HCT116 (cell line): ENCODE results near the gene THAP10. TPM values are rescaled to one million over a fixed set of nuclear protein-coding genes. Genes with fewer than 3 reads are reported as not detected.
"Not testable (repeated sequence)": the region's sequence is repeated elsewhere in the genome, so short reads cannot be mapped to it uniquely, and the experiment has no call there.

Experiments
- ATAC-seq: fragments of 200-7000 bp; cut with Tn5 transposase; 2 replicates; pipeline ENCODE4 v1.9.1; 2020; ENCODE audit warnings: mild to moderate bottlenecking, moderate library complexity
- BruUV-seq: library from RNA; stranded (reverse); fragments of 400-500 nt; replicated peaks from 2 replicates; lab custom pipeline; 2021; lab: Mats Ljungman, UMichigan
- CTCF ChIA-PET: fragments of 300-600 bp; sonication (Branson Sonifier 250); formaldehyde crosslinking; loops from one replicate; lab custom pipeline; 2021; ENCODE audit warnings: antibody characterized with exemption; lab: Charles Lee
- POLR2A ChIA-PET: fragments of 300-600, 350-600 bp; sonication (Branson Sonifier 250); formaldehyde crosslinking; loops from one replicate; lab custom pipeline; 2021; ENCODE audit warnings: antibody characterized with exemption; lab: Charles Lee
- RAD21 ChIA-PET, 2 experiments: fragments of 300-600 bp; sonication (Branson Sonifier 250); formaldehyde crosslinking; loops; one replicate each; lab custom pipeline; 2023; ENCODE audit warnings: low total read pairs in 2 of 2; ENCODE audit not compliant: uncharacterized antibody in 2 of 2, unreplicated experiment in 2 of 2, low non-redundant PET in 1 of 2; lab: Charles Lee
- DNase-seq: peaks from one replicate; pipeline ENCODE4 v3.0.0-alpha.2; 2010; ENCODE audit warnings: low read depth, low spot score
- H2AFZ ChIP-seq: fragments of 200-600 bp; shearing (Covaris generic), sonication (generic); 2 replicates; pipeline ENCODE4 v1.6.1; 2017; ENCODE audit warnings: low read depth, mixed run types, mixed read lengths, antibody characterized with exemption, low read length; ENCODE audit not compliant: poor library complexity, severe bottlenecking
- H3K27ac ChIP-seq: 2 replicates; pipeline ENCODE4 v1.5.1; 2012; ENCODE audit warnings: low read depth, low read length
- H3K27me3 ChIP-seq: fragments of 200-600 bp; sonication (generic); 2 replicates; pipeline ENCODE4 v1.6.1; 2016; ENCODE audit warnings: mixed run types, low read length, mixed read lengths; ENCODE audit not compliant: insufficient read depth
- H3K36me3 ChIP-seq, 2 experiments: fragments of 200-500 bp in 1 of 2; fragments of 200-600 bp in 1 of 2; sonication (Bioruptor generic) in 1 of 2; sonication (generic) in 1 of 2; 2 replicates each; pipeline versions ENCODE4 v1.5.1 to v1.6.1; 2014 to 2016; ENCODE audit warnings: low read length in 2 of 2, inconsistent platforms in 1 of 2, mixed read lengths in 1 of 2, mixed run types in 1 of 2; ENCODE audit not compliant: insufficient read depth in 2 of 2, control insufficient read depth in 1 of 2
- H3K4me1 ChIP-seq, 2 experiments: fragments of 200-600 bp in 1 of 2; sonication (generic) in 1 of 2; 2 replicates each; pipeline versions ENCODE4 v1.5.1 to v1.6.1; 2012 to 2017; ENCODE audit warnings: low read length in 2 of 2, inconsistent platforms in 1 of 2, mild to moderate bottlenecking in 1 of 2, mixed read lengths in 1 of 2, mixed run types in 1 of 2, moderate library complexity in 1 of 2; ENCODE audit not compliant: insufficient read depth in 2 of 2, control insufficient read depth in 1 of 2
- H3K4me2 ChIP-seq: fragments of 200-600 bp; sonication (generic); 2 replicates; pipeline ENCODE4 v1.6.1; 2017; ENCODE audit warnings: mixed run types, low read length, mixed read lengths
- H3K4me3 ChIP-seq, 2 experiments: fragments of 200-600 bp in 1 of 2; sonication (generic) in 1 of 2; replicated peaks in 1 of 2; 2 replicates each; pipeline ENCODE4 v1.5.1; 2011 to 2016; ENCODE audit warnings: low read length in 2 of 2, control low read depth in 1 of 2, low read depth in 1 of 2, mild to moderate bottlenecking in 1 of 2, mixed read lengths in 1 of 2, mixed run types in 1 of 2
- H3K79me2 ChIP-seq: fragments of 200-600 bp; sonication (generic); 2 replicates; pipeline ENCODE4 v1.6.1; 2017; ENCODE audit warnings: mild to moderate bottlenecking, mixed run types, low read length, moderate library complexity, mixed read lengths; ENCODE audit not compliant: insufficient read depth
- H3K9ac ChIP-seq: fragments of 200-600 bp; sonication (generic); 2 replicates; pipeline ENCODE4 v1.6.1; 2016; ENCODE audit warnings: low read length, mixed read lengths
- H3K9me2 ChIP-seq: fragments of 200-600 bp; sonication (generic), shearing (Covaris generic); 2 replicates; pipeline ENCODE4 v1.6.1; 2017; ENCODE audit warnings: mixed run types, mild to moderate bottlenecking, moderate library complexity; ENCODE audit not compliant: insufficient read depth
- H3K9me3 ChIP-seq, 2 experiments: fragments of 200-500 bp in 1 of 2; fragments of 200-600 bp in 1 of 2; sonication (Bioruptor generic) in 1 of 2; sonication (generic) in 1 of 2; 2 replicates each; pipeline ENCODE4 v1.6.1; 2014 to 2017; ENCODE audit warnings: low read length in 2 of 2, mixed read lengths in 2 of 2, inconsistent platforms in 1 of 2, low read depth in 1 of 2, mild to moderate bottlenecking in 1 of 2, mixed run types in 1 of 2, moderate library complexity in 1 of 2; ENCODE audit not compliant: control insufficient read depth in 1 of 2, insufficient read depth in 1 of 2
- H4K20me1 ChIP-seq: fragments of 200-600 bp; sonication (generic), shearing (Covaris generic); 2 replicates; pipeline ENCODE4 v1.6.1; 2017; ENCODE audit warnings: mixed run types, mild to moderate bottlenecking, moderate library complexity; ENCODE audit not compliant: insufficient read depth
- CEBPB ChIP-seq: IDR thresholded peaks from 2 replicates; pipeline ENCODE4 v1.6.1; 2012; ENCODE audit warnings: low read depth
- EGR1 ChIP-seq: IDR thresholded peaks from 2 replicates; pipeline ENCODE4 v1.6.1; 2012; ENCODE audit warnings: low read depth
- ELF1 ChIP-seq: IDR thresholded peaks from 2 replicates; pipeline ENCODE4 v1.6.1; 2012; ENCODE audit warnings: low read depth, borderline replicate concordance
- EZH2 ChIP-seq: fragments of 200-600 bp; sonication (generic); IDR thresholded peaks from 2 replicates; pipeline ENCODE4 v1.6.1; 2017; ENCODE audit warnings: antibody characterized with exemption, mixed run types
- POLR2AphosphoS5 ChIP-seq: IDR thresholded peaks from 2 replicates; pipeline ENCODE4 v1.6.1; 2011; ENCODE audit warnings: mild to moderate bottlenecking, low read depth, low read length, moderate library complexity
- SIN3A ChIP-seq: IDR thresholded peaks from 2 replicates; pipeline ENCODE4 v1.6.1; 2012; ENCODE audit warnings: low read depth
- SP1 ChIP-seq: IDR thresholded peaks from 2 replicates; pipeline ENCODE4 v1.6.1; 2012; ENCODE audit warnings: low read depth
- SRF ChIP-seq: IDR thresholded peaks from 2 replicates; pipeline ENCODE4 v1.6.1; 2012; ENCODE audit warnings: low read depth
- TCF7L2 ChIP-seq: IDR thresholded peaks from 2 replicates; pipeline ENCODE4 v1.7.0; 2011; ENCODE audit warnings: borderline replicate concordance, inconsistent platforms; ENCODE audit not compliant: insufficient read depth, insufficient read length; ENCODE audit errors: extremely low read depth
- YY1 ChIP-seq: IDR thresholded peaks from 2 replicates; pipeline ENCODE4 v1.6.1; 2011; ENCODE audit warnings: low read length, low read depth, moderate library complexity, mild to moderate bottlenecking; ENCODE audit not compliant: insufficient replicate concordance; ENCODE audit errors: extremely low read depth
- ZNF274 ChIP-seq: fragments of 200-500 bp; sonication (Bioruptor generic); IDR thresholded peaks from 2 replicates; pipeline ENCODE4 v1.6.1; 2014; ENCODE audit warnings: mild to moderate bottlenecking, low read depth, low read length, inconsistent platforms
- intact Hi-C: fragments of 100-400 bp; cut with micrococcal nuclease; formaldehyde crosslinking; loops from 2 replicates; pipeline ENCODE4 v1.10.0; 2022
- total RNA-seq: library from RNA; stranded (reverse); gene quantifications from one replicate; pipeline ENCODE4 v1.2.1, GENCODE V29; 2021; ENCODE audit not compliant: unreplicated experiment
- TF ChIP-seq, protein P1 (sequence below), 3 experiments: fragments of 200-600 bp in 1 of 3; sonication (generic) in 1 of 3; IDR thresholded peaks in 2 of 3; conservative IDR thresholded peaks in 1 of 3; 2 replicates each; pipeline ENCODE4 v1.5.1; 2012 to 2017; ENCODE audit warnings: low read depth in 2 of 3, low read length in 2 of 3, antibody characterized with exemption in 1 of 3, borderline replicate concordance in 1 of 3, control low read depth in 1 of 3, mild to moderate bottlenecking in 1 of 3, mixed read lengths in 1 of 3, mixed run types in 1 of 3, moderate library complexity in 1 of 3; ENCODE audit not compliant: insufficient read depth in 1 of 3
- TF ChIP-seq, protein P2 (sequence below): IDR thresholded peaks from 2 replicates; pipeline ENCODE4 v1.6.1; 2012

Gene THAP10
- total RNA-seq, 1 experiment from 2014 or later: 2.8 TPM

- Histone ChIP-seq H3K79me2 (no peaks in the 10 kb centered on the region), H3K4me3 (no peak overlapping the region), H4K20me1 (no peaks in the 10 kb centered on the region), H3K4me2 (no peak overlapping the region), H2AFZ (no peak overlapping the region), H3K9me2 (no peaks in the 10 kb centered on the region), H3K9me3 (no peaks in the 10 kb centered on the region), H3K36me3 (no peaks in the 10 kb centered on the region), H3K9ac (no peak overlapping the region), H3K27ac (no peak overlapping the region), H3K27me3 (no peaks in the 10 kb centered on the region), H3K4me1 (peaks cover 2 to 9% of the 10 kb centered on the region in 2 experiments; a peak in 3 of 4 replicates)
- no peak for ATAC-seq
- CTCF ChIA-PET: interaction anchor here (2.0 to 2.4 kb wide), 2 partner anchors 48 to 304 kb away, joined by 16 to 32 read pairs; no protein-coding TSS in a partner anchor
- DNase-seq: no peak
- intact Hi-C loops: loop anchor here (1.0 to 2.0 kb wide), 2 partner anchors 48 to 193 kb away; no protein-coding TSS in a partner anchor
- TF ChIP-seq, protein P1, sequence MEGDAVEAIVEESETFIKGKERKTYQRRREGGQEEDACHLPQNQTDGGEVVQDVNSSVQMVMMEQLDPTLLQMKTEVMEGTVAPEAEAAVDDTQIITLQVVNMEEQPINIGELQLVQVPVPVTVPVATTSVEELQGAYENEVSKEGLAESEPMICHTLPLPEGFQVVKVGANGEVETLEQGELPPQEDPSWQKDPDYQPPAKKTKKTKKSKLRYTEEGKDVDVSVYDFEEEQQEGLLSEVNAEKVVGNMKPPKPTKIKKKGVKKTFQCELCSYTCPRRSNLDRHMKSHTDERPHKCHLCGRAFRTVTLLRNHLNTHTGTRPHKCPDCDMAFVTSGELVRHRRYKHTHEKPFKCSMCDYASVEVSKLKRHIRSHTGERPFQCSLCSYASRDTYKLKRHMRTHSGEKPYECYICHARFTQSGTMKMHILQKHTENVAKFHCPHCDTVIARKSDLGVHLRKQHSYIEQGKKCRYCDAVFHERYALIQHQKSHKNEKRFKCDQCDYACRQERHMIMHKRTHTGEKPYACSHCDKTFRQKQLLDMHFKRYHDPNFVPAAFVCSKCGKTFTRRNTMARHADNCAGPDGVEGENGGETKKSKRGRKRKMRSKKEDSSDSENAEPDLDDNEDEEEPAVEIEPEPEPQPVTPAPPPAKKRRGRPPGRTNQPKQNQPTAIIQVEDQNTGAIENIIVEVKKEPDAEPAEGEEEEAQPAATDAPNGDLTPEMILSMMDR (IDR thresholded peaks at IDR 0.05 in 2 of 3, conservative IDR thresholded peaks at IDR 0.05 in 1 of 3; ENCODE audit: borderline replicate concordance in 1 of 3, insufficient read depth in 1 of 3, low read depth in 2 of 3, low read length in 2 of 3): no peak
- TF ChIP-seq SRF: no peak
- no peak for TF ChIP-seq YY1
- TF ChIP-seq POLR2AphosphoS5: no peak
- no peak for TF ChIP-seq ELF1
- TF ChIP-seq SP1: no peak
- no peak for TF ChIP-seq CEBPB
- TF ChIP-seq TCF7L2: no peak
- no peak for TF ChIP-seq EGR1
- no peak for TF ChIP-seq ZNF274
- no peak for TF ChIP-seq EZH2
- TF ChIP-seq, protein P2, sequence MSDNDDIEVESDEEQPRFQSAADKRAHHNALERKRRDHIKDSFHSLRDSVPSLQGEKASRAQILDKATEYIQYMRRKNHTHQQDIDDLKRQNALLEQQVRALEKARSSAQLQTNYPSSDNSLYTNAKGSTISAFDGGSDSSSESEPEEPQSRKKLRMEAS: no peak
- TF ChIP-seq SIN3A: no peak
- RAD21 ChIA-PET: no interaction called here
- POLR2A ChIA-PET: no interaction called here
- BruUV-seq: no TSS peak
Measured at GRCh38 chr15:70873232-70874054, 18.8 kb downstream of the THAP10 start.

DNA sequence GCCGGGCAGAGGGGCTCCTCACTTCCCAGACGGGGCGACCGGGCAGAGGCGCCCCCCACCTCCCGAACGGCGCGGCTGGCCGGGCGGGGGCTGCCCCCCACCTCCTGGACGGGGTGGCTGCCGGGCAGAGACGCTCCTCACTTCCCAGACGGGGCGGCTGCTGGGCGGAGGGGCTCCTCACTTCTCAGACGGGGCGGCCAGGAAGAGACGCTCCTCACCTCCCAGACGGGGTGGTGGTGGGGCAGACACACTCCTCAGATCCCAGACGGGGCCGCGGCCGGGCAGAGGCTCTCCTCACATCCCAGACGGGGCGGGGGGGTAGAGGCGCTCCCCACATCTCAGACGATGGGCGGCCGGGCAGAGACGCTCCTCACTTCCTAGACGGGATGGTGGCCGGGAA lies 20.7 kb downstream of the THAP10 start:
- H3K79me2 ChIP-seq, H3K4me2 ChIP-seq, ATAC-seq, DNase-seq, H3K9ac ChIP-seq, H3K9me3 ChIP-seq, H3K4me1 ChIP-seq, BruUV-seq, POLR2A ChIA-PET, CTCF ChIA-PET, H3K36me3 ChIP-seq, H3K27me3 ChIP-seq, H3K4me3 ChIP-seq, H3K27ac ChIP-seq, H4K20me1 ChIP-seq, H2AFZ ChIP-seq, intact Hi-C loops, H3K9me2 ChIP-seq, RAD21 ChIA-PET: not testable (repeated sequence)
